Hindlimb muscle (tissue), 1 donor: ENCODE results near the gene CPS1. TPM values are rescaled to one million over a fixed set of nuclear protein-coding genes. Genes with fewer than 3 reads are reported as not detected.

Source experiments
- DNase-seq: peaks from one replicate; pipeline ENCODE4 v3.0.0-alpha.2; 2013
- polyA plus RNA-seq: library from polyadenylated mRNA; unstranded; fragments of 120-200 nt; gene quantifications from one replicate; pipeline ENCODE4 v1.2.1, GENCODE V29; 2013; ENCODE audit not compliant: insufficient read length

Gene CPS1
- polyA plus RNA-seq, 1 donor, result 1.5 TPM

DNA sequence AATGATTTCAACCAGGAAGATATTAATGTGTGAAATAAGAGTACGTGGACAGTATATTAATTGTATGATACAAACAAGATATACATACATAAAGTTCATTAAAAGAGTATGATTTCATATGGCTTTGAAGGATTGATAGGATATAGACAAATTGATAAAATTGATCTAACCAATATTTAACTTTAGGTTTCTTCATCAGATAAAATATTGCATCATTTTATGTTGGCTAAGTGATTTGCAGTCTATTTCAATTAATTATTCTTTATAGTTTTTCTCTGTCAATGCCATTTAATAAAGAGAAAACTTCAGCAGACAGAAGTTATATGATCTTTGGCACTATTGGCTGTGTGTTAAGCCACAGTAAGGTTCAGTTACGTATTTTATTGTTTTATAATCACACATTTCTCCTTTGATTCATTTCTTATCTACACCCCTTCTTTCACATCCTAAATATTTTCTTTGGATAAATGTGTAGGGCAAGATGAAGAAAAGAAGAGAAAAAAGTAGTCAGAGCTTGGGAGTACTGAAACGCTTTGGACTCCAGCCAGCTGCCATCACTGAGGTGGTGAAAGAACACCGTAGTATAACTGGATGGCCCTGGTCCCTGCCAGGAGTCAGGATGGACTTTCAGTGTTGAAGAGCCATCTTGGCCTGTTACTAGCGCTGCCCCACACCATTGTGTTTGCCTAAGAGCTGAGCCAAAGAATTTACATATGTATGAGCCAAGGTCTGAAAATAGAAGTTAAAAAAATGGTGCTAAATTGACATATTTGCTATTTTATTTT is 9.8 kb upstream of the CPS1 start:
- no peak for DNase-seq

DNA sequence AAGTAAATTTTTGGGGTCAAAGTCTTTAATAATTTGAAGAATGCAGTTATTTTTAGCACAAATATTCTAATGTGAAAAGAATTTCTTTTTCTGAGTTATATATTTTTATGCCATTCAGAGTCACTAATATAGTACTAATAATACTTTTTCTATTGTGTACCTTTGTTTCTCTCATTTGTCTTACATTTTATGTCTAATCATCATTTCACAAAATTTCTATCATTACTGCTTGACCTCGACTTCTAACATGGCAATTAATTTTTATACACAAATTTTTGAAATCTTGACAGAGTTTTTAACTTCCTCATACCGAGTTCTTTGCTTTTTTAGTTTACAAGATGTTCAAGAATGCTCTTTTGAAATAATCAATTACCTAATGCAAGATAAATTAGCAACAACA is 8.4 kb upstream of the CPS1 start:
- no peak for DNase-seq

DNA sequence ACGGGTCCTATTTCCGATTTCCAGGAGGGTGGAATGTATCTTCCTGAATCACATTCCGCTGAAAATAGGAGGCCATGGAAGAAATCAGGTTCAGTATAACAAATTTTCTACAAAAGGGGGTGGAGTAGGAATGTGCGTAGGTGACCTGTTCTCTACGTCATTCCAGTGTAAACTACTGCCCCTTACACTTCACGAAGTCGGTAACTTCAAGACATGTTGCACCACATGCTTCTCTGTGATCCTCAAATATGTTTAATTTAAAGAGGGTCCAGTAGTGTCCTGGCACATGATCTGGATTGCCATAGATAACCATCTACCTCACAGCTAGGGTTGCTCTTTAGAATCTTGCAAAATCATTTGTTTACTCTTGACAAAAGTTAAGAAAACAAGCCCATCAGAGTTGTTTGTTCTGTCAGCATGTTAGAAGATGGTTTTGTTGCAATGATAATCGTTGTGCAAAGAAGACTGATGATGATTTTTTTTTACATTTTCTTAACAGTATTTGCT is 7.5 kb upstream of the CPS1 start:
- no peak for DNase-seq

GRCh38 chr2:210551001-210551400 is 5.4 kb upstream of the CPS1 start:
- peak; percentile 41 for DNase-seq

DNA sequence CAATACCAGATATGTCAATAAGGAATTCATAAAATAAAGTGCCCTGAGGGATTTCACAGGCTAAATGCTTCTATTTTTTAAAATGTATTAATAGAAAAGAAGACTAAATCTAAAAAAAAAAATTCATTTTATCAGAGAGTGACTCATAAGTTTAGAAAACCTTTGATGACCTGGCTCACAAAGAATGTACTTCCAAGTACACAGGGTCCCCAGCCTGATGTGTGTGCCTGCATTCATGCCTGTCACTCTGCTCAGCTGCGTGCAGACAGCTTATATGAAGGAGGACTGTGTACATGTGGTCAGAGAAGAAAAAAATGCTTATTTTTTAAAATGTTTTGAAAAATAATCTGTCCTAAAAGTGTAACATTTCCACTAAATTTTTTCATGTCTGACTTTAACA is 3.0 kb upstream of the CPS1 start:
- DNase-seq, result no peak

DNA sequence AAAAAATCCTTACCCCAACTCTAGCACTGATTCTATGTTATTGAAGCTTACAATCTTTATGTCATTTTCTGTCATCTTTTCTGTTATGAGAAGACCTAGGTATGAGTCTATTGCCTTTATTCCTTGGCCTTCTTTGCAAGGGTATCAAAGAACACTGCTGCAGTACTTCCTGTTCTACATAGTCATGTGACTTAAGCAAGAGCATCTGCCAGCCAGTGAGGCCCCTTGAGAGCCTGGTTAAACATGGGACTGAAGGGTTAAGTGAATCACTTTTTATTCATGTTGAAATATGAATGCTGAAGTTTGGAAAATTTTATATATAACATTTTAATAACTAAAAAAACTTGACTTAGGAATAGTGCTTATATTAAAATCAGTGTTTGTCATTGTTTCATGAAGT is 844 bp upstream of the CPS1 start:
- DNase-seq, result no peak

GRCh38 chr2:210557721-210558120 is 1.3 kb downstream of the CPS1 start:
- DNase-seq, result no peak

- no peak for DNase-seq
These were observed 2.3 kb downstream of the CPS1 start for GRCh38 chr2:210558708-210559107.

DNA sequence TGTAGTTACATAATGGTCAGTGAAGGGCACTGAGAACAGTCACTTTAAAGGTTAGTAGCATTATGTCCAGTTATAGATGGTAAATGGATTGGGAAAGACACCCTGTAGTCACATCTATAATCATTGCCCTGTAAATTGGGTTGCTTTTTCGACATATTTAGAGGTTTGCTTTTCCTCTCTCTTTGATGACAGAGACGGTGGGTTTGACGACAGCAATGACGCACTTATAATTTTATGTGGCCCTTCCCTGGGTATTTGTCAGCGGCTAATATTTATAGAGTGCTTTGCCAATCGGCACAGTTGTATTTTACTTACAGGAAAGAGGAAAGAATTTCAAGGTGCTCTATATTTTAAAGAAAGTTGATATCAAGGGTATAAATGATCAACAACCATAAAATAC is 2.8 kb downstream of the CPS1 start:
- DNase-seq, result no peak

- DNase-seq, result no peak
These were observed 5.1 kb downstream of the CPS1 start for GRCh38 chr2:210561475-210561874.

DNA sequence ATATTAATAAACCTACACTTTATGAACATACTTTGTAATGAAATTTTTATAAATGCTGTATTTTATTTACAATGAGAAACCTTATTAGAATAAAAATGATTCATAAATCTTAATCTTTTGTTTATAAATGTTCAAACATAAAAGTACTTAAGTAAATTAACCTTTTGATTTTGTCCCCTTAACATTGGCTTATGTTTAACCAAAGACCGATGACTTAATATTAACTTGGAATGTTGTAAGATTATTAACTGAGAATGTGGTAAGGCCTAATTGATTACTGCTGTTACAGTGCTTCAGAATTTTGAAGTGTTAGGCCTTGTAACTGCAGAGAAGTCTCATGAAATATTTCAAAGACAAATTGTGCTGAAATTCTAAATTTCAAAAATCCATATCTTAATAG is 5.7 kb downstream of the CPS1 start:
- no peak for DNase-seq

DNA sequence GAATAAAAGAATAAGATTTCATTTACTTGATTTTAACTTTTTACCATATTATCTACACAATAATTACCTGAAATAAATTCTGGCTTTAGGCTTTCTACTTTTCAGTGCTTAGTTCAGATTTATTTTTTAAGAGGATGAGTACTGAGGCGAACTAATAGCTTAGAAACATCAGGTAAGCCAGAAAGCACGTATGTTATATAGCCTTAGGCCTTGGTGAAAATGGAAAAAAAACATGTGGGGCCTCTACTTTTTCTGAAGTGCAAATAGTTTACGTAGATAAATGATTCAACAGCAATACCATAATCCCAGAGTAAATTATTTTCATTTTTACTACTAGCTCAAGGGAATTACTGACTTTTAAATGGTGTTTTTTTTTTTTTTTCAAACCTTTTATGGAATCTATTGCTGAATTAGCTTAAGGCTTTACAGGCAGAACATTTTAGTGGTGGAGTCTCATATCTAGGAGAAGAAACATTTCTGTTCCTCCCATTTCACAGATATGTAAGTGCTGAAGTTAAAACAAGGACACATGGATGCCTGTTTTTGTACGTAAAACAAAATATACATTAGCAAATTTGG is 6.2 kb downstream of the CPS1 start:
- DNase-seq, result no peak

- DNase-seq, result no peak
These were observed 10.9 kb downstream of the CPS1 start for GRCh38 chr2:210567279-210567678.

GRCh38 chr2:210568108-210568507 is 11.7 kb downstream of the CPS1 start:
- DNase-seq, result no peak

DNA sequence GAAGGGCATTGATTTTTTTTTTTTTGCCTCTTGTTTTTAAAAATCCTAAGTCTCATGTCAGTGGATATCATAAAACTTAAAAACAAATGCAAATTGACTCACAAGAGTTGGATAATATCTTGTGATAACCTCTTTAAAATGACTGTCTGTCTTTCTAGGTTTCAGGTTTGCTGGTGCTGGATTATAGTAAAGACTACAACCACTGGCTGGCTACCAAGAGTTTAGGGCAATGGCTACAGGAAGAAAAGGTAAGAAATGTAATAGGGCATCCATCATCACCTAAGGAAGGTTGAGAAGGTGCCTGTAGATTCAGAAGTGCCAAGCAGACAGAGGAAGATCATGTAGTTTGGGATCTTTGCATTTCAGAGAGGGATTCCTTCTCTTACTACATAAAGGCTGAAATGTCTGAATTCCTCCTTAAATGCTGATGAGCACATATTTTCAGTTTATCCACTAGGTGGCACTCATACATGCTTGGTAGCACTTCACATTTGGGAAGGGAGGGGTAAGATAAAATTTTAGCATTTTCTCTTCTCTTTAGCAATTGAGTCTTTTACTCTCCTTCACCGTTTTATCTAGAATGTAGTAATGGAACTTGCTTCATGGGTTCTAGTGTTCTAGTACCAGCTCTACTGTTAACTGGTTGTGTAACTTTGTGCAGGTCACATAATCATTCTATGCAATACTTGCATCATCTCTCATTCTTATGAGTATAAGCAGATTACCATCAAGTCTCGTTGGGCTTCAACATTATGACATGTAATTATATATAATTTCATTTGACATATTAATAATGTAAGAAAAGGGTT is 21.1 kb downstream of the CPS1 start:
- DNase-seq, result peak; percentile 32

- DNase-seq, result no peak
These were observed 28.4 kb downstream of the CPS1 start for GRCh38 chr2:210584834-210585233.

DNA sequence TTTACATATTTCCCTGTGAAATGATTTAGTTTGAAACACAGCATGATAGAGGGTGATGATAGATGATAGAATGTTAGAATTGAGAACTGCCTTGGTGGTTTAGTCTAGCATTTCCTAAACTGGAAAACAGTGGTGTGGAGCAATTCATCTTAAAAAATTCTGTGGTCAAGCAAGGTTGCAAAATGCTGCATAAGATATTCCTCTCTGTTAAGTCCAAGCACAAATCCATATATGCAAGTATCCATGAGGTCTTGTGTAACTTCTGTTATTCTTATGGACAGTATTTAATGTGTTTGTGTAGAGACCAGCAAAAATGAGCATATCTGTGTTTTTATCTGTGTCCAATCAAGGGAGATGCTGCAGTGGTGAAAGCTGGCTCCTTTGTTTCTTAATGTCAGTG is 30.0 kb downstream of the CPS1 start:
- no peak for DNase-seq

DNA sequence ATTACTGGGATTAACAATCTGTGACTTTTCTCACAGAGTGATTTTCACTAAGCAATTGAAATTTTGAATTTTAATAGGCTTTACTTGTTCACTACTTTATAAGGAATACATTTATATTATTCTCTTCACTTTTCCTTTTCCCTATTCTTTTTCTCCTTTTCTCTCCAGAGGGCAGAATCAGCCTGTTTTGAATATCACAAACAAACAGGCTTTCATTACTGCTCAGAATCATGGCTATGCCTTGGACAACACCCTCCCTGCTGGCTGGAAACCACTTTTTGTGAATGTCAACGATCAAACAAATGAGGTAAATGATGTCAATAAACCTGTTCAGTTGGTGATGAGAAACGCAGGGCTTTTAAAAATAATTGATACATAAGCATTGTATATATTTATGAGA is 35.3 kb downstream of the CPS1 start:
- DNase-seq, result no peak

- no peak for DNase-seq
These were observed 36.3 kb downstream of the CPS1 start for GRCh38 chr2:210592726-210593125.

DNA sequence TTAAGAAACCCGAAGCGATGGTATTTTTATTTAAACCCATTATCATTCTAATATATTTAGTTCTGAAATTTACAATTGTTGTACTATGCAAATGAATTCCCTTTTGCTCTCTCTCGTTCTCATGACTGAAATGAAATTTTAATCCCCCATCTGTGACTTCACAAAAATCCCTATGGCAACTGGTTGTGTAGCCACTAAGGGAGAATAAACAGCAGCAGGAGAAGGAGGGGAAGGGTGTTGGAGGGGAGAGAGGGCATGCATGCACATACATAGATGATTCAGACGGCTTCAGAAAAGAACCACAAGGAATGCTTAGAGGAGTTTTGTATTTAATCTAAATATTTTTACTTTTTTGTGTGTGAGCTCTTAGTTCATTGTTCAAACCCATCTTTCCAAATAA is 36.8 kb downstream of the CPS1 start:
- no peak for DNase-seq

DNA sequence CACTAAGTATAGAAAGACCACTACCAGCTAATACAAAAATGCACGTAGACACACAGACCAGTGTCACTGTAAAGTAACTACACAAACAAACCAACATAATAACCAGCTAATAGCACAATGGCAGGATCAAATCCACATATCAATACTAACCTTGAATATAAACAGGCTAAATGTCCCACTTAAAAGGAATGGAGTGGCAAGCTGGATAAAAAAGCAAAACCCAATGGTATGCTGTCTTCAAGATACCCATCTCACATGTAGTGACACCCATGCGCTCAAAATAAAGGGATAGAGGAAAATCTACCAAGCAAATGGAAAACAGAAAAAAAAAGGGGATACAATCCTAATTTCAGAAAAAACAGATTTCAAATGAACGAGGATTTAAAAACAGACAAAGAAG is 41.8 kb downstream of the CPS1 start:
- no peak for DNase-seq

- no peak for DNase-seq
These were observed 43.1 kb downstream of the CPS1 start for GRCh38 chr2:210599476-210599875.

- no peak for DNase-seq
These were observed 48.3 kb downstream of the CPS1 start for GRCh38 chr2:210604666-210605065.

- DNase-seq, result no peak
These were observed 49.6 kb downstream of the CPS1 start for GRCh38 chr2:210606001-210606400.
